Activated naive CD4-positive, alpha-beta T cell treated with Interleukin-2 at 50 U/mL for 16 hours (primary cell): ENCODE results near the gene FAM240A.

ENCODE experiments used
- DNase-seq: peaks from one replicate; pipeline ENCODE4 v3.0.0-alpha.2; 2020

FAM240A gene

GRCh38 chr3:46628901-46629369 lies 16.6 kb downstream of the FAM240A start:
- no peak for DNase-seq

GRCh38 chr3:46629551-46630517 lies 17.5 kb downstream of the FAM240A start:
- peak; percentile 80 for DNase-seq

- no peak for DNase-seq
Observed at GRCh38 chr3:46632792-46633191, 20.5 kb downstream of the FAM240A start.

GRCh38 chr3:46634856-46635255 lies 22.5 kb downstream of the FAM240A start:
- DNase-seq, result no peak

GRCh38 chr3:46639221-46639620 lies 26.9 kb downstream of the FAM240A start:
- DNase-seq, result no peak

- no peak for DNase-seq
Observed at GRCh38 chr3:46640927-46641326, 28.6 kb downstream of the FAM240A start.

GRCh38 chr3:46642971-46643370 lies 30.6 kb downstream of the FAM240A start:
- no peak for DNase-seq

- DNase-seq, result no peak
Observed at GRCh38 chr3:46643701-46644100, 31.4 kb downstream of the FAM240A start.

- no peak for DNase-seq
Observed at GRCh38 chr3:46646700-46647099, 34.4 kb downstream of the FAM240A start.

GRCh38 chr3:46648096-46648495 lies 35.8 kb downstream of the FAM240A start:
- DNase-seq, result no peak

GRCh38 chr3:46649436-46649835 lies 37.1 kb downstream of the FAM240A start:
- no peak for DNase-seq

GRCh38 chr3:46651084-46651483 lies 38.8 kb downstream of the FAM240A start:
- DNase-seq, result no peak

- DNase-seq, result no peak
Observed at GRCh38 chr3:46655271-46655670, 42.9 kb downstream of the FAM240A start.

- no peak for DNase-seq
Observed at GRCh38 chr3:46656778-46657556, 44.6 kb downstream of the FAM240A start.

GRCh38 chr3:46659285-46659684 lies 47.0 kb downstream of the FAM240A start:
- no peak for DNase-seq

GRCh38 chr3:46660003-46660402 lies 47.7 kb downstream of the FAM240A start:
- DNase-seq, result no peak

GRCh38 chr3:46660543-46661523 lies 48.5 kb downstream of the FAM240A start:
- no peak for DNase-seq

GRCh38 chr3:46661776-46662766 lies 49.7 kb downstream of the FAM240A start:
- DNase-seq, result no peak

GRCh38 chr3:46662771-46663551 lies 50.6 kb downstream of the FAM240A start:
- DNase-seq, result no peak

- no peak for DNase-seq
Observed at GRCh38 chr3:46663591-46664135, 51.3 kb downstream of the FAM240A start.
